DMS79 treated with DMSO at 0.1 percent for 48 hours (cell line): ENCODE data around the gene PHGDH.

Source experiments
- DNase-seq: peaks from one replicate; lab custom pipeline; 2025; lab: John Stamatoyannopoulos, UW

Gene PHGDH

GRCh38 chr1:119731741-119732430, 20.2 kb downstream of the PHGDH start:
- no peak for DNase-seq

GRCh38 chr1:119732465-119733168, 20.9 kb downstream of the PHGDH start:
- DNase-seq: no peak

- no peak for DNase-seq
These were observed 22.0 kb downstream of the PHGDH start for GRCh38 chr1:119733754-119734153.

GRCh38 chr1:119735217-119735616, 23.5 kb downstream of the PHGDH start:
- no peak for DNase-seq

- no peak for DNase-seq
These were observed 24.9 kb downstream of the PHGDH start for GRCh38 chr1:119736649-119737039.

- DNase-seq: peak; percentile 8
These were observed 25.4 kb downstream of the PHGDH start for GRCh38 chr1:119737040-119737682.

- no peak for DNase-seq
These were observed 26.5 kb downstream of the PHGDH start for GRCh38 chr1:119738100-119738720.

- DNase-seq: no peak
These were observed 27.4 kb downstream of the PHGDH start for GRCh38 chr1:119739150-119739549.

- DNase-seq: no peak
These were observed 28.5 kb downstream of the PHGDH start for GRCh38 chr1:119740261-119740660.

GRCh38 chr1:119740896-119741780, 29.4 kb downstream of the PHGDH start:
- DNase-seq: no peak

GRCh38 chr1:119742202-119742601, 30.5 kb downstream of the PHGDH start:
- no peak for DNase-seq

GRCh38 chr1:119742677-119743076, 30.9 kb downstream of the PHGDH start:
- no peak for DNase-seq

GRCh38 chr1:119743308-119743707, 31.6 kb downstream of the PHGDH start:
- no peak for DNase-seq

GRCh38 chr1:119743776-119744597, 32.3 kb downstream of the PHGDH start:
- peak; percentile 39 for DNase-seq

- DNase-seq: no peak
These were observed 32.8 kb downstream of the PHGDH start for GRCh38 chr1:119744598-119744942.

- no peak for DNase-seq
These were observed 33.3 kb downstream of the PHGDH start for GRCh38 chr1:119745034-119745433.

GRCh38 chr1:119747451-119747850, 35.7 kb downstream of the PHGDH start:
- no peak for DNase-seq

- DNase-seq: no peak
These were observed 36.3 kb downstream of the PHGDH start for GRCh38 chr1:119748040-119748439.

GRCh38 chr1:119752592-119752991, 40.9 kb downstream of the PHGDH start:
- no peak for DNase-seq

GRCh38 chr1:119758584-119758983, 46.9 kb downstream of the PHGDH start:
- DNase-seq: no peak

GRCh38 chr1:119762409-119762808, 50.7 kb downstream of the PHGDH start:
- DNase-seq: no peak
